ENCODE measurements around the gene LIMS1.
"Not testable (repeated sequence)": the region's sequence is repeated elsewhere in the genome, so short reads cannot be mapped to it uniquely, and the experiment has no call there.

The LIMS1 gene

GRCh38 chr2:108663346-108663745 is 129.1 kb downstream of the LIMS1 start:
- not testable (repeated sequence) for H3K4me3 ChIP-seq (replicated peaks; ENCODE audit: low read depth, low read length); DNase-seq (ENCODE audit: extremely low read depth, low read depth)

- not testable (repeated sequence) for H3K4me3 ChIP-seq (replicated peaks; ENCODE audit: low read depth, low read length); DNase-seq (ENCODE audit: extremely low read depth, low read depth)
Measured at GRCh38 chr2:108664089-108664488, 129.8 kb downstream of the LIMS1 start.

GRCh38 chr2:108664979-108665378 is 130.7 kb downstream of the LIMS1 start:
- DNase-seq (ENCODE audit: extremely low read depth, low read depth); H3K4me3 ChIP-seq (replicated peaks; ENCODE audit: low read depth, low read length): not testable (repeated sequence)

GRCh38 chr2:108665975-108666374 is 131.7 kb downstream of the LIMS1 start:
- DNase-seq (ENCODE audit: extremely low read depth, low read depth); H3K4me3 ChIP-seq (replicated peaks; ENCODE audit: low read depth, low read length): not testable (repeated sequence)

- H3K4me3 ChIP-seq (replicated peaks; ENCODE audit: low read depth, low read length); DNase-seq (ENCODE audit: extremely low read depth, low read depth): not testable (repeated sequence)
Measured at GRCh38 chr2:108667140-108667539, 132.9 kb downstream of the LIMS1 start.

- H3K4me3 ChIP-seq (replicated peaks; ENCODE audit: low read depth, low read length); DNase-seq (ENCODE audit: extremely low read depth, low read depth): not testable (repeated sequence)
Measured at GRCh38 chr2:108670282-108670681, 136.0 kb downstream of the LIMS1 start.

- not testable (repeated sequence) for H3K4me3 ChIP-seq (replicated peaks; ENCODE audit: low read depth, low read length); DNase-seq (ENCODE audit: extremely low read depth, low read depth)
Measured at GRCh38 chr2:108672200-108672805, 138.0 kb downstream of the LIMS1 start.

- H3K4me3 ChIP-seq (replicated peaks; ENCODE audit: low read depth, low read length); DNase-seq (ENCODE audit: extremely low read depth, low read depth): not testable (repeated sequence)
Measured at GRCh38 chr2:108676522-108676921, 142.3 kb downstream of the LIMS1 start.

GRCh38 chr2:108677239-108677744 is 143.0 kb downstream of the LIMS1 start:
- H3K4me3 ChIP-seq (replicated peaks; ENCODE audit: low read depth, low read length); DNase-seq (ENCODE audit: extremely low read depth, low read depth): not testable (repeated sequence)

- not testable (repeated sequence) for H3K4me3 ChIP-seq (replicated peaks; ENCODE audit: low read depth, low read length); DNase-seq (ENCODE audit: extremely low read depth, low read depth)
Measured at GRCh38 chr2:108678198-108678651, 144.0 kb downstream of the LIMS1 start.

- DNase-seq (ENCODE audit: extremely low read depth, low read depth); H3K4me3 ChIP-seq (replicated peaks; ENCODE audit: low read depth, low read length): not testable (repeated sequence)
Measured at GRCh38 chr2:108680805-108681204, 146.5 kb downstream of the LIMS1 start.

- H3K4me3 ChIP-seq (replicated peaks; ENCODE audit: low read depth, low read length); DNase-seq (ENCODE audit: extremely low read depth, low read depth): not testable (repeated sequence)
Measured at GRCh38 chr2:108688818-108689756, 154.8 kb downstream of the LIMS1 start.

GRCh38 chr2:108690001-108690400 is 155.7 kb downstream of the LIMS1 start:
- H3K4me3 ChIP-seq (replicated peaks; ENCODE audit: low read depth, low read length); DNase-seq (ENCODE audit: extremely low read depth, low read depth): not testable (repeated sequence)

GRCh38 chr2:108691447-108691846 is 157.2 kb downstream of the LIMS1 start:
- H3K4me3 ChIP-seq (replicated peaks; ENCODE audit: low read depth, low read length): no peak overlapping the region
- no peak for TF ChIP-seq CTCF (IDR thresholded peaks at IDR 0.05; ENCODE audit: low read depth, low read length, missing control alignments)
- no peak for DNase-seq (ENCODE audit: extremely low read depth, low read depth)

Data from HFF-Myc (cell line).